Germinal center (tissue), 1 donor: ENCODE measurements around the gene KIAA0319L.

Experiments
- DNase-seq: peaks from one replicate; pipeline ENCODE4 v3.0.0; 2012; ENCODE audit warnings: mixed read lengths, low spot score

KIAA0319L gene

GRCh38 chr1:35443768-35444518 lies 113.3 kb downstream of the KIAA0319L start:
- no peak for DNase-seq

DNA sequence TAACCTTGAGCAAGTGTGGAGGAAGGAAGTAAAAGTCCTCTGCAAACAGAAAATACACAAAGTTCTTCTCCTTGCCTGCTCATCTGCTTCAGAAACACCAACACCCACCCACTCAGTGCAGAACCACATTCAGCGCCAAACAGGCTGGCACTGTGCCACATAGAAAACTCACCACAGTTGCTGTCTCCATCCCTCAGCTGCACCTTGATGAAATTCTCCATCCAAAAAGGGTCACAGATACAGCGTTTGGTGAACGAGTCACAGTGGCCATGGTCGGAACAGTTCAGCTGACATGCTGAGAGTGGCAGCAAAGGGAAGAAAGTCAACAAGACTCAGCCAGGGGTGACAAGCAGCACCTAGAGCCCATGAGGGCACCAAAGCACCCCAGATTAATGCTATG lies 114.5 kb downstream of the KIAA0319L start:
- no peak for DNase-seq

DNA sequence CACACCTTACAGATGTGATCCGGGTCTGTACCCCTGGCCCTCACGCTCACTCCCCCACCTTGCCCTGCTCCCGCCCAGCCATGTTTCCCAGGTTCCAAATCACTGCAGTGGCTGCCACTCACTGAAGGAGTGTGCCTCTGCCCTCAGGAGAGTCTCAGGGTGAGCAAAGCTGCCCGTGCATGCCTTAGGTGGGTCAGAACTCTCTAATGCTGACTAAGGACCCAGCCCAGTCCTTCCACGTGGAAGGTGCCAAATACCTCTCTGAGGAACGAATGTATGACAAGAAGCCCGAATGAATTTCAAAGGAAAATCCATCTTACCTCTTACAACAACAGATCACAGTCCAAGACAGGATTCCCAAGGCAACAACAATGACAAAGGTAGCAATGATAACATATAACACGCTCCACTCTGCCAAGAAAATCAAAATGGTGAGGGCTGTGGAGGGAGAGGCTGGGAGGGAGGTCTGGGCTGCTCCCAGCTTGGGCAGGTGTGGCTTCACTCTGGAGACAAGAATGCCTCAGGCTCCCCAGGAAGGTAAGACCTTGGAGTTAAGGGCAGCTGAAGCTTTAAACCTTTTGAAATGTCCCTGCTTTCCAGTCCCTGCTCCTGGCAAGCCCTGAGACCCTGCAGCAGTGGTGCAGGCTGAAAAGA lies 115.2 kb downstream of the KIAA0319L start:
- no peak for DNase-seq

DNA sequence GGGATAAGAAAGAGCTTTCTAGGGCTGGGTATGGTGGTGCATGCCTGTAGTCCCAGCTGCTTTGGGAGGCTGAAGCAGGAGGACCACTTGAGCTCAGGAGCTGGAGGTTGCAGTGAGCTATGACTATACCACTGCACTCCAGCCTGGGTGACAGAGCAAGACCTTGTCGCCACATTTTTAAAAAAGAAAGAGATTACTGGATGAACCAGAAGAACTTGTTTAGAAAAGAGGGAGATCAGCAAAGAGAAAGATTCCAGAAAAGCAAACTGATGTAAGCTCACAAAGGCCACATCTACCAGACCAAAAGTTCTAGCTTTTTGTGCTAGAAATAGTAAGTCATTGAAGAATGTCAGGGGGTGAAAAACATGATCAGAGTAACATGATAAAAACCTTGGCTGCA lies 117.6 kb downstream of the KIAA0319L start:
- DNase-seq: no peak

DNA sequence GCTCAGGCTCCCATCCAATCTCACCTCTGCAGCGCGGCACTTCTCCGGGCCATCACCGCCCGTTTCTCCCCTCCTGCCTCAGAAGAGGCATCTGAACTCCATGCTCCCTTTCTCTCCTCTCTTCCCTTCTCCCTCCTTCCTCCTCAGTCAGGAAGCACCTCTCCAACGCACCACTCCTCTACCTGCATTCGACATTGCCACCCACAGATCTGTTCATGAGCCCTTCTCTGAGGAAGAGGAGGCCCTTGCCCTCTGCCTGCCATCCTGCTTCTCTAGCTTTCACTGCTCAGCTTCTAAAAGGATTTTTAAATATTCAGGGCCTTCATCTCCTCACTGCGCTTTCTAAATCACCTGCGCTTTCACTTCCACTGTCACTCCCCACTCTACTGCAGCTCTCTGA lies 120.0 kb downstream of the KIAA0319L start:
- no peak for DNase-seq

DNA sequence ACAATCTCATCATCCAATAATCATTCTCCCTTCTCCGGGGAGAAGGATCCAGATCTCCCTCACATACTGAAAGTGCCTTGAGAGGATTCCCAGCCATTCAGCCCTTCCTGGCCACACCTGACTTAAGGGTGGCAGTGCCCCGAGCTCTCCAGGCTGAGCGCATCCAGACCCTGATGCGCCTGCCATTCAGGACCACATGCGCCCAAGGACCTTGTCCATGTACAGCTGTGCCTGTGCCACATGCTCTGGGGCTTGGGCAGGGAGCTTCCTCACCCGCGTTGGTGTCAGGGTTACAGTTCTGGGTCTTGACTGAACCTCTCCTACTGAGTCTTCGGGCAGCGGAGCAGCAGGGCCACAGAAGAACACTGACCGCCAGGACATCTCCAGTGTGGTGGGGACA lies 121.1 kb downstream of the KIAA0319L start:
- no peak for DNase-seq

DNA sequence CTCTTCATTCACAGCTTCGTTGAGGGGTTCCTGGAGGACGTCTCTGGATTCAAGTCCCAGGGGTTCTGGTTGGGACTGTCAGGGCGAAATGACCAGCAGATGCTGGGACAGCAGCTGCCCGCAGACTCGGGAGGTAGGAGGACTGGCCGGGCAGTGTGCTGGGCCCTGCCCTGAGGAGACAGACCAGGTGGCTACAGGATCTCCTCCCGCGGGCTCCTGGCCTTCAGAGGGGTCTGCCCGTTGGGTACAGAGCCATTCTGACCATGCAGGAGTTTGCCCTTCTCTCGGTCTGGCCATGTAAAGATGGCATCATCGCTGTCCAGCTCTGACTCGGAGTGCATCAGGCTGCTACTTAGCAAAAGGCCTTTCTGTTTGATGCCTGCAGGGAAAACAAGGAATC lies 122.5 kb downstream of the KIAA0319L start:
- no peak for DNase-seq

DNA sequence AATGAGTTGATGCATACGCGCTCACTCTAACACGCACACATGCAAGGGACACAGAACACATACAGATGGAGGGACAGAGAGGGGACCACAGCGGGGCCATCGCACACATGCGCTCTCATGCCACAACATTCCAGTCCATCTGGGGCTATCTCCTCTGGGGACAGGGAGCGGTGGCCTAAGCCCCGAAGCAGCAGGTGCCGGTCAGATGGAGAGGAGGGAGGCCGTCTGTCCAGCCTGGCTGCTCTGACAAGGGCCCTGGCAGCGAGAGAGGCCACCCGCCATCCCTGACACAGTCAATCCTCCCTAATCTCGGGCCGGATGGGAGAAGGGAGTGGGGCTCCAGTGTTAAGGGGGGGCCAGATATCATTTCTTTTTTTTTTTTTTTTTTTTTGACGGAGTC lies 123.5 kb downstream of the KIAA0319L start:
- DNase-seq: no peak

DNA sequence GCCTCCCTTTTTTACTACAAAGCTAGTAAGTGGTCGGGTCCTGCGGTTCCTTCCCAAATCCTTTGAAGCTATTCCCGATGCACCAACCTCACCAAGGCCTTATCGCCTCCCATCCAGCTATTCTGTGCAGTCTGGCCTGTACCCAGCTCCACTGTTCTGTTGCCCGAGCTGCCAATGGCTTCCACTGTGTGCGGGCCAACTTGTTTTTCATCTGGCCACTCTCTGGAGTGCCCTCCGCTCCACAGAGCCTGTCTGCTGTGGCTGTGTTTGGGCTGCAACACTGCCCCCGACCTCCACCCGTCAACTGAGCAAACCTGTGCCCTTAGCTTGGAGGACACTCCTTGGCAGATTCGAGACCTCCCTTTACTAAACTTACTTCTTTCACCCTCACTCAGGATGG lies 125.0 kb downstream of the KIAA0319L start:
- no peak for DNase-seq

GRCh38 chr1:35431173-35431599 lies 126.0 kb downstream of the KIAA0319L start:
- no peak for DNase-seq

- DNase-seq: no peak
These were observed 126.4 kb downstream of the KIAA0319L start for GRCh38 chr1:35430762-35431161.

- no peak for DNase-seq
These were observed 128.8 kb downstream of the KIAA0319L start for GRCh38 chr1:35428360-35428759.

GRCh38 chr1:35426097-35426586 lies 131.1 kb downstream of the KIAA0319L start:
- no peak for DNase-seq

GRCh38 chr1:35408925-35409324 lies 148.3 kb downstream of the KIAA0319L start:
- DNase-seq: no peak

DNA sequence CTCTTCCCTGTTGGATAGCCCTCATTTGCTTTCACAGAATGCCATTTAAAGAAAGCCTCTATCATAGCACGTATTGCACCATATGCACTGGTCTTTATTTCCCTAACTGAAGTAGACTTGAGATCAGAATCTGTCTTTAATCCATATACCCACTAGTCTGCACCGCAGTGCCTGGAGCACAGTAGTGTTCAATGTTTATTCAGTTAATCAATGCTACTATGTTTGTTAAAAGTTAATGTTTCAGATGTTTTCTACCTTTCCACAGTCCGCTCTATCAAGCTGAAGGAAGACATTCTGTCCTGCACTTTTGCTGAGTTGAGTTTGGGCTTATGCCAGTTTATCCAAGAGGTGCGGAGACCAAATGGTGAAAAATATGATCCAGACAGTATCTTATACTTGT lies 149.5 kb downstream of the KIAA0319L start:
- DNase-seq: no peak

- no peak for DNase-seq
These were observed 151.1 kb downstream of the KIAA0319L start for GRCh38 chr1:35406103-35406502.

- no peak for DNase-seq
These were observed 156.2 kb downstream of the KIAA0319L start for GRCh38 chr1:35401049-35401448.

DNA sequence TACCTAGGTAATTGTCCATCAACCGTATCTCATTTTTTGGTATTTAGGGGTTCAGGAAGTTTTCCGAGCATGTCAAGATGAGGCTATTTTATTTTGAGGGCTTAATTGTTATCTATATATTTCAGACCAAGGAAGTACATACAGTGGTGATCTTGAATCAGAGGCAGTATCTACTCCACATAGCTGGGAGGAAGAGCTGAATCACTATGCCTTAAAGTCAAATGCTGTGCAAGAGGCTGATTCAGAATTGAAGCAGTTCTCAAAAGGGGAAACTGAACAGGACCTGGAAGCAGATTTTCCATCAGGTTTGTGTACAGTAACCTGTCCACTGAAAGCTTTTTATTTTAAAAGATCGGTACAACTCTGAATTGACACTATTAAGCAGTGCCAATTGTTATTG lies 158.5 kb downstream of the KIAA0319L start:
- DNase-seq: no peak

- no peak for DNase-seq
These were observed 162.8 kb downstream of the KIAA0319L start for GRCh38 chr1:35394386-35394785.

DNA sequence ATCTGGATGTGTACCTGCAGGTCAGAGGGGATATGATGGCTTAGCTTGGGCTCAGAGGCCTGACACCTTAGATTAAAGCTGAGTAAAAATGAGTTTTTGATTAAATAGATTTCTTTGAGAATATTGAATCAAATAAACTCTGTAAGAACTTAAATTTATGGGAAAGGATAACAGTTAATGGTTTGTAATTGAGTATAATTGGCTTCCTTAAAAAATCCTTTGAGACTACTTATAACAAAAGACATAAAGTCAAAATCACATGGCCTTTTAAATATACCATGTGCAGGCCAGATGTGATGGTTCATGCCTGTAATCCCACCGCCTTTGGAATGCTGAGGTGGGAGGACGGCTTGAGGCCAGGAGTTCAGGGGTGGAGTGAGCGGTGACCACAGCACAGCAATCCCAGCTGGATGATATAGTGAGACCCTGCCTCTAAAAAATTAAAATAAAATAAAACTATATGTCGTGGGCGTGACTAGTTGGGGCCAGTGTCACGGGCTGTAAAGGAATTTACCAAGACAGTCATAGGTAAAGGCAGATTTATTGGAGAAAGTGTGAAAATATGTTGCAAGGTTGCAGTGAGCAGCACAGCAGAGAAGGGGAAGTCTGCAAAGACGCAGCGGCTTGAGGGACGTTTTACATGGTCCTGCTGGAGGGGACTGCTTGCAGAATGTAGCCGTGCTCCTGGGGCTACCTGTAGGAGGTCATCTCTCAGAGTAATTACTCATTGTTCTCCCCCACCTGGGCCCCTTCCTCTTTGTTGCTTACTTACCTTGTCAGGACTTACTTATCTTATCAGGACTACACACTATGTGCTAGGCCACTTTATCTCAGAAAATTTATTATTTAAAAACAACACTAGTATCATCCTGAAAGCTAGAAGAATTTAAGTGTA lies 166.4 kb downstream of the KIAA0319L start:
- DNase-seq: no peak

- DNase-seq: no peak
These were observed 170.2 kb downstream of the KIAA0319L start for GRCh38 chr1:35386959-35387358.

GRCh38 chr1:35386290-35386689 lies 170.9 kb downstream of the KIAA0319L start:
- DNase-seq: no peak
